Activated T-cell treated with anti-CD3 and anti-CD28 coated beads for 1 hour (primary cell): Measurements from ENCODE around the gene KHDC1L.
"Not testable (repeated sequence)": the region's sequence is repeated elsewhere in the genome, so short reads cannot be mapped to it uniquely, and the experiment has no call there.

ENCODE experiments used
- DNase-seq: peaks from one replicate; pipeline ENCODE4 v3.0.0-alpha.2; 2020; ENCODE audit warnings: low read depth

Gene KHDC1L, protein sequence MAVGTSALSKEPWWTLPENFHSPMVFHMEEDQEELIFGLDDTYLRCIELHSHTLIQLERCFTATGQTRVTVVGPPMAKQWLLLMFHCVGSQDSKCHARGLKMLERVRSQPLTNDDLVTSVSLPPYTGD

DNA sequence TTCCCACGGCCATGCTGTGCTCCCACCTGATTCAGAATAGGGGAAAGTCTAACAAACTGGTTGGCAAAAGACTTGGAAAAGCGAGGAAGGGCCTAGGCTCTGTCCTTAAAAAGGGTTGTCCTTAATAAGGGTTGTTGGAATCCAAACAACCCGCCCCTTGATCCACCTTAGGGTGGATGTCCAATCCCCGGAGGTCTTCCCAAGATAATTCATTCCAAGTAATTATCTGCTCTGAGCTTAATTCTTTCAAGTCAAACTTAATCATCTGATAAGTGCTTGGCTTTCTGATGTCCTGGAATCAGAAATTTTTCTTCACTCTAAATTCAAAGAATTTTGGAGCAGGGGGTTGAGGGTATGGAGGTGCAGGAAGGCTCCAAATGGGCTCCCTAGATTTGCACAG is at the start of gene KHDC1L:
TSS of gene KHDC1L (minus strand) at position 101 of the 400 bp plus-strand sequence. CDS start at position 13, 88 bp downstream.
- DNase-seq: no peak

DNA sequence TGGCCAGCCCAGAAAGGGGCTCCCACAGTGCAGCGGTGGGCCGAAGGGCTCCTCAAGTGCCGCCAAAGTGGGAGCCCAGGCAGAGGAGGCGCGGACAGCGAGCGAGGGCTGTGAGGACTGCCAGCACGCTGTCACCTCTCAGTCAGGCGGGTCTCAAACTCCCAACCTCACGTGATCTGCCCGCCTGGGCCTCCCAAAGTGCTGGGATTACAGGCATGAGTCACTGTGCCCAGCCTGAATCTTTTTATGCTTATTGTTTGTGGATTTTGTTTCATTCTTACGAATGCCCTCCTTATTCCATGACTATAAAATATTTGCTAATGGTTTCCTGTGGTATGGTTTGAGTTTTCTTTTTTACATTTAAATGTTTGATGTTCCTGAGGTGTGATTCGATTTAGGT is 44.0 kb upstream of the KHDC1L start:
- not testable (repeated sequence) for DNase-seq

DNA sequence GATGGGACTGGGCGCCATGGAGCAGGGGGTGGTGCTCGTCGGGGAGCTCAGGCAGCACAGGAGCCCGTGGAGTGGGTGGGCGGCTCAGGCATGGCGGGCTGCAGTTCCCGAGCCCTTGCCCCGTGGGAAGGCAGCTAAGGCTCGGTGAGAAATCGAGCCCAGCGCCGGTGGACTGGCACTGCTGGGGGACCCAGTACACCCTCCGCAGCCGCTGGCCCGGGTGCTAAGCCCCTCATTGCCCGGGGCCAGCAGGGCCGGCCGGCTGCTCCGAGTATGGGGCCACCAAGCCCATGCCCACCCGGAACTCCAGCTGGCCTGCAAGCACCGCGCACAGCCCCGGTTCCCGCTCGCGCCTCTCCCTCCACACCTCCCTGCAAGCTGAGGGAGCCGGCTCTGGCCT is 43.6 kb upstream of the KHDC1L start:
- not testable (repeated sequence) for DNase-seq

DNA sequence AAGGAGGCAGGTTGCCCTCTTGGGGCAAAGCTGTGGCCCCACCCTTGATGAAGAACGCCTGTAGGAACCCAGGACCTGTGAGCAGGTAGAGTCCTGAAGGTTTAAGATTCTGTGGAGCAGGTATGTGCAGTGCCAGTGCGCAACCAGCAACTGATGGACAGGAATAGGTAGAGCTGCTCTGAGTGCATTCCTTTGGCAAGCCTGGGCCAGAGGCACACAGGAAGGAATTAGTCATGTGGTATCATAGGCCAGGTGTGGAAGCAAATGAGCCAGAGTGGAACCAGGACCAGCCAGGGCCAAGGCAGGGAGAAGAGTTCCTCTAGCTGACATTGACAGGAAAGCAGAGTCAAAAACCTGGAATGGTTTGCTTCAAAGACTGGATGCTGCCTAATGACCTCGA is 39.1 kb upstream of the KHDC1L start:
- no peak for DNase-seq

DNA sequence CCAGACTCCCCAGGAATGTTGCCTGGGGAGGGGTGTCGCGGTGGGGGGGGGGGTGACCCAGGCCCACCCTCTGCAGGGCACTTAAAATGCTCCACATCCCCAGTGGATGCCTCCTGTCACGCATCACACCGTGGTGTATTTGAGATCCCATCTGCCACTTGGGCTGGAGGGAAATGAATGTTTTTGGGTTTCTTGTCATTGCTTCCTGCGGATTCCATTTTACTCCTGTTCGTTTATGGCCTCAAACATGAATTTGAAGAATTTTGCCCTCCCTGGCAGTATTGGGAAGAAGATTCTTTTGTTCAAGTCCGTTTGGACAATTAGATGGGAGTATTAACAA is 38.2 kb upstream of the KHDC1L start:
- DNase-seq: no peak

DNA sequence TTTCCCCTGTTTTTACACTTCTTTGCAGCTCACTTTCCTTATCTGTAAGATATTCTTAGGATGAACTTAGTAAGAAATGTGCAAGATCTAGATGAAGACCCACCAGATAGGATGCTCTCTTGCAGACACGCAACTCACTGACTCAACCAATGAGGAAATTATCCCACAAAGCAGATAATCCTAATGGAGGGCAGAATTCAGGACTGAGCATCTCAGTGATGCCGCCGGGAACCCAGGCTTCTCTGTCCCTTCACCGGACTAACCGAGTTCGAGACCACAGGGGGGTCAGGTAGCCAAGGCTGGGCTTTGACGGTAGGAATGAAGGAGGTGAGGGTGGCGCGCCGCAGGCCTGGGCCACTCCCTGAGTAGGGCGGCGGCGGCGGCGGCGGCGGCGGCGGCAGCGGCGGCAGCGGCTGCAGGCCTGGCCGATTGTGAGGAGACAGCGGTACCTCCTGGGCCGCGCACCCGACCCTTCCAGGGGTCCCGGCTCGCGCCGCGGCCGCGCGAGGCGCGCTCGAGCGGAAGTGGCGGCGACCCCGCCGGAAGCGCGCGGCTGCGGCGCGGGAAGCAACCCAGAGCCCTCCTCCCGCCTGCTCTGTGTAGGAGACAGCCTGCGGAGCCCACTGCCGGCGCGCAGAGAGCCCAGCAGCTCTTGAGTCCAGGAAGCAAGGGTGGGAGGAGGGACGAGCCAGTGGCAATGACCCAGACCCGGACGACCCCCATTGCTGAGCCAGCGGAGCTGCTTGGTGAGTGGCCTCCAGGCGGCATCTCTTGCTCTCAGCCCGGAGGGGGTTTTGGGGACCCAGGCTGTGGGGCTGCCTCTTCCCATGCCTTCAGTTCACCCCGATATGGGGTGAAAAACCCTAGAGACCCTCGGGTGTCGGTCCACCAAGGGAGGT is 37.6 kb upstream of the KHDC1L start, which contains the start of gene KHDC1:
TSS of gene KHDC1 (minus strand) at position 526 of the 899 bp plus-strand sequence. CDS start 20,679 bp downstream, outside the sequence.
- DNase-seq: peak; percentile 46

DNA sequence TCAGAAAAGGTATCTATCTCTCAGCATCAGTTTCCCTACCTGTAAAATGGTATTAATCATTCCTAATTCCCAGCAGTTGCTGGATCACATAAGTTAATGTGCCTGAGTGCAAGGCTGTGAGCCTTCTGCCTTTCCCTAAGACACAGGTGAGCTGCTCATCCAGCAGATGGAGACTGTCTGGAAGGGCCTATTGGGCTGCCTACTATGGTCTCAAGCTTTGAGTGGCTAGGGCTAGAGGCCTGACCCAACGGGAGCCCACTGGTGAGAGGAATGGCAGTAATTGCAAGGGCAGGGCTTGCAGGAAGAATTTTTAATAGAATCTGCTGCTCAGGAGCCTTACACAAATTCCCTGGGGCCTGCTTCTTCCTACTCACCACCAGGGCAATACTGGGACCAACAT is 33.4 kb upstream of the KHDC1L start:
- no peak for DNase-seq

DNA sequence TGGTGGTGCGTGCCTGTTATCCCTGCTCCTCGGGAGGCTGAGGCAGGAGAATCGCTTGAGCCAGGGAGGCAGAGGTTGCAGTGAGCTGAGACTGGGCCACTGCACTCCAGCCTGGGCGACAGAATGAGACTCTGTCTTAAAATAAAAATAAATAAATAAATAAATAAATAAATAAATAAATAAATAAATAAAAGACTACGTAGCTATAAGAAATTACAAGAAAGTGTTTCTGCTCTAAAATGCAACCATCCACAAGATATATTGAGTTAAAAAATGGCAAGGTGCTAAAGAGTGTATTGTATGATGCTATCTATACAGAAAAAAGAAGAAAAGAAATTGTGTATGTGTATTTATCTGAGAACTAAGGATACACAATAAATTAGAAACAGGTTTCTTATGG is 29.0 kb upstream of the KHDC1L start:
- DNase-seq: not testable (repeated sequence)

DNA sequence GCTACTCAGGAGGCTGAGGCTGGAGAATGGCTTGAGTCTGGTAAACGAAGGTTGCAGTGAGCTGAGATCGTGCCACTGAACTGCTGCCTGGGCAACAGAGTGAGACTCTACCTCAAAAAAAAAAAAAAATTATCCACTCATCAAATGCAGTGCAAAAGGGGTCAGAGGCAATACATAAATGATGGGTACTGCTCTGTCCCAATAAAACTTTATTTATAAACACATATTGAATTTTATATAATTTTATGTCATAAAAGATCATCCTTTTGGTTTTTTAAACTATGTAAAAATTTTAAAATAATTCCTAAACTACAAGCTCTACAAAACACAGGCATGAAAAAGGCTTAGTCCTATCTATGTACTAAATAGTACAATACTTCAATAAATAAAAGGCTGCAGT is 27.4 kb upstream of the KHDC1L start:
- no peak for DNase-seq

DNA sequence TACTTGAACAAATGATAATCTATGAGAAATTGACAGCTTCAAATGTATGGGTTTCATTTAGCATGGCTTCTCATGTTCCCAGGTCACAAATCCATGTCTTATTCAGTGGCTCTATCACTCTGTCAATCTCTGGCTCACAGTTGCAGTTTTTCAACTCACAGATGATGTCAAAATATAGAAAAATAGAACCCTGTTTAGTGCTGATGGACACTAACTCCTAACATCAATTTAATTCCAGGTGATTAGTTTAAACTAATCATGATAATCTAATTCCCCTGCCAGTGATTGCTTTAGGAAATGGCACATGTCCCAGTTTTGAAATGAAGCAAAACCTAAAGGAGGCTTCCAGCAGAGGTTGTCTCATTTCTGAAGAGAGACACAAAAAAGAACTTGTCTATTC is 24.7 kb upstream of the KHDC1L start:
- no peak for DNase-seq

DNA sequence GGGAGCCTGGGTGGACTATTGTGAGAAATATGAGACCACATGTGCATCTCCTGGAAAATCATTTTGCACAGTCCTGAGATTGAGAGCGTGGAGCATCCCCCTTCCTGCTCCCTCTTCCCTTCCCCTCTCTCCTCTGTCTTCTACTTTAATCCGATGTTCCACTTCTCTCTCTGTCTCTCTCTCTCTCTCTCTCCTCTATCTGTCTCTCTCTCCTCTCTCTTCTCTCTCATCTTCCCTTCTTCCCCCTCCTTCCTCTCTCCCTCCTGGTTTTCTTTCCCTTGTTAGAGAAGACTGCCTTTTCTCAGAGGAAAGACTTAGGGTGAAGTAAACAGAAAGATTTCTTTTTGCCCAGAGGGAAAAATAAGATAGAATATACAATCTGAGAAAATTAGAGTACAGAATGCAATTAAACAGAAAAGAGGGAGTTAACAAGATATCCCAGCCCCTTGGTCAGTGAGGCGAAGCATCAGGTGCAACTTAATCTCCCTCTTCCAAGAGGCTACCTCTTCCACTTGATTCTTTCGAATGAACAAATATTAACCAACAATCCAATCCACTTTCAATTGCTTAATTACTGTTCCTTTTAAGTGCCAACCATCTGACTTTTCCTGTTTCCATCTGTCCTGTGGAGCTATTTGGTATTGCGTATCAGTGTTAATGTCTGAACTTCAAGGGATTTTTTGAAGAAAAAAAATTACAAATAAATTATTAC is 23.1 kb upstream of the KHDC1L start:
- no peak for DNase-seq

DNA sequence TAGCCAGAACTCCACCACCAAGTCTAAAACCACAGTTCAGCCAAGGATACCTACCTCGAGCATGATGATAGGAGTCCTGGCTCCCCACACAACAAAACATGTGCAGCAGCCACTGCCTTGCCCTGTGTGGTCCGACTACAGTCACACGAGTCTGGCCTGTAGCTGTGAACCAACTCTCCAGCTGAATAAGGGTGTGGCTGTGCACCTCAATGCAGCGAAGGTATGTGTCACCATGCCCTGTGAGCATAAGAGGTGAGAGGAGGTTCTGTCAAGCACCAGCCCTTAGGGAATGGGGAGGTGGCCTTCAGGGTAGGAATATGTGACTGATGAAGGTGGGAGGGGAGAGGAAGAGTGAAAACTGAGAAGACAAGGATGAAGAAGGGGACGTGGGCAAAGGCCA is 16.7 kb upstream of the KHDC1L start:
- DNase-seq: no peak

DNA sequence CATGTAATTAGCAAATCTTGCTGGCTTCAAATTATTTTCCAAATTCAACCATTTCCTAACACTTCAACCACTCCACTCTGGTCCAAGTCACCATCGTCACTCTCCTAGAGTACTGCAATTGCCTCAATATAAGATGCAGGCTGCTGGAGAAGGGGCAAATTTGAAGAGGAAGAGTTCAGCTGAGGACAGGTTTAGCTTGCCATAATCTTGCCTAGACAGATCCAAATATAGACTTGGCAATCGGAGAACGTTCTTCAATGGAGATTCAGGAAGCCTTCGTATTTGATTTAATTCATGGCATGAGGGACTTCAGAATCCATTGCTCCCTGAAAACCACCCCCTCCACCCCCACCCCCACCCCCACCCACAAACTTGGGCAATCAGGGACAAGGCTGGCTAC is 15.4 kb upstream of the KHDC1L start:
- no peak for DNase-seq

DNA sequence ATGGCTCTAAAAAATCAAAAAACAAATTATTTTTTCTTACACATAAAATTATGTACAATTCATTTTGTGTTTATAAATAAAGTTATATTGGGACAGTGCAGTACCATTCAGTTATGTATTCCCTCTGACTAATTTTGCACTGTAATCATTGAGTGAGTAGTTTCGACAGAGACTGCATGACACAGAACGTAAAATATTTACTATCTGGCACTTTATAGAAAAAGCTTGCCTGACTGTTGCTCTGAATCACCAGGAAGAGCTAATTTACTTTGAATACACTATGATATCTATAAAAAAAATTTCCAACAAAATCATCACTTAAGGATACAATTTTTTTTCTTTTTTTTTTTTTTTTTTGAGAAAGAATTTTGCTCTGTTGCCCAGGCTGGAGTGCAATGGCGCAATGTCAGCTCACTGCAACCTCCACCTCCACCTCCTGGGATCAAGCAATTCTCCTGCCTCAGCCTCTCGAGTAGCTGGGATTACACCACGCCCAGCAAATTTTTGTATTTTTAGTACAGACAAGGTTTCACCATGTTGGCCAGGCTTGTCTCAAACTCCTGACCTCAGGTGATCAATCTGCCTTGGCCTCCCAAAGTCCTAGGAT is 11.0 kb upstream of the KHDC1L start:
- DNase-seq: no peak

DNA sequence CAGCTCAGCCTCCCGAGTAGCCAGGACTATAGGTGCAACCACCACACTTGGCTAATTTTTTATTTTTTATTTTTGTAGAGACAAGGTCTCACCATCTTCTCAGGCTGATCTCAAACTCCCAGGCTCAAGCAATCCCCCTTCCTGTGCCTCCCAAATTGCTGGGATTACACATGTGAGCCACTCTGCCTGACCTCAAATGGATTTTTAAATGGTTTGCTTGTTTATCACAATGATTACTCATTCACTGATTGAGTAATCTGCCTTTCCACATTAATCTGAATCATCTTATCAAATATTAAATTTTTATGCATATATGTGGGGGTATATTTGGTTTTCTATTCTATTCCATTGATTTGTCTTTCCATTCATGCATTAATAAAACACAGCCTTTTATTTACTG is 9.4 kb upstream of the KHDC1L start:
- DNase-seq: no peak

DNA sequence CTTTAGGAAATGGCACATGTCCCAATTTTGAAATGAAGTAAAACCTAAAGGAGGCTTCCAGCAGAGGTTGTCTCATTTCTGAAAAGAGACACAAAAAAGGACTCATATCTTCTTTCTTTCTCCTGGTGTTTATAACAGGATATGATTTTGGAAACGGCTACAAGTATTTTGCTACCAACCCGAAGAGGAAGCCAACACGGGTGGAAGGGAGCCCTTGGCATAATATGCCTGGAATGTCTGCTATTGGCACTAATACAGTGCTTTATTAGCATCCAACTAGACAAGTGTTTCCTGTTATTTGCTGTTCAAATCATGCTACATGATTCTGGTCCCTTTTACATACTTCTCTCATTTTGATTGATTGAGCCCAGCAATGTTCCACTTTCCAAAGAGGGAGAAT is 8.7 kb upstream of the KHDC1L start:
- not testable (repeated sequence) for DNase-seq

DNA sequence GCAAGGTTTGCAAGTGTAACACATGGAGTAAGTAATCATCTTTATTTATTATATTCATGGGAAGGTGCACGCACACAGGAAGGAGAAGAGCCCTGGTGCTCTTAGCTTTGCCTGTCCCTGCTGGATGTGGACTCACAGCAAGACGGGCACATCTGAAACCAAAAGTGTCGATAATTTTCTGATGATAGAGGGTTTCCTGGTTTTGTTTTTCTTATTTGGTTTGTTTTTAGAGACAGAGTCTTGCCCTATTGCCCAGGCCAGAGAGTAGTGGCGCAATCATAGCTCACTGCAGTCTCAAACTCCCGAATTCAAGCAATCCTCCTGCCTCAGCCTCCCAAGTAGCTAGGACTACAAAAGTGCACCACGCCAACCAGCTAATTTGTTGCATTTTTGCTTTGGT is 7.8 kb upstream of the KHDC1L start:
- DNase-seq: no peak

DNA sequence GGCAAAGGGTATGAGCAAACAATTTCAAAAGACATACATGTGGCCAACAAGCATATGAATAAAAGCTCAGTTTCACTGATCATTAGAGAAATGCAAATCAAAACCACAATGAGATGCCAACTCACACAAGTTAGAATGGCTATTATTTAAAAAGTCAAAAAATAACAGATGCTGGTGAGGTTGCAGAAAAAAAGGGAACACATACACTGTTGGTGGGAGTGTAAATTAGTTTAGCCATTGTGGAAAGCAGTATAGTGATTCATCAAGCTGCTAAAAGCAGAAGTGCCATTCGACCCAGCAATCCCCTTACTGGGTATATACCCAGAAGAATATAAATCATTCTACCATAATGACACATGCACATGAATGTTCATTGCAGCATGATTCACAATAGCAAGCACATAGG is 6.7 kb upstream of the KHDC1L start:
- DNase-seq: no peak

DNA sequence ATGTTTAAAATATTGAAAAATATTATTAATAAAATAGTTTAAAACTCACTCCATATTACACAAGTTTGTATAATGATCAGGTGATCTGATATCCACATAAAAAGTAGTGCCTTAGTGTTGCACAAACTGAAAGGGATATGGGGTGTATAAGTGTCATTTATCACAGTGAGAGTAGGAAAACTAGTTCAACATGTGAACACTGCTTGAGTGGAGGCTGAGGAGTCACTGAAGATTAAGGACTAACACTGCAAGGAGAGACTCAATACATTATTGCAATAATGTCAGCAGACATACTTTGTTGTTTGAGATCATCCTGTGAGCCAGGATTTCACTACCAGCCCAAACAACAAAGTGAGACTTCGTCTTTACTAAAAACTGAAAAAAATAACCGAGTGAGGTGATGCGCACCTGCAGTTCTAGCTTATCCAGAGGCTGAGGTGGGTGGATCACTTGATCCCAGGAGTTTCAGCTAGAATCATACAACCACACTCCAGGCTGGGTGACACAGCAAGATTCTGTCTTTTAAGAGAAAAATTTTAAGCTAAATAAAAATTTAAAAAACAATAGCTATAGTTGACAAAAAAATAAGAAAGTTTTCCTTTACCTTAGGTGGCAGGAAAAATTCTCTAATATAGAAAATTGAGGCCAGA is 2.4 kb upstream of the KHDC1L start:
- DNase-seq: no peak

DNA sequence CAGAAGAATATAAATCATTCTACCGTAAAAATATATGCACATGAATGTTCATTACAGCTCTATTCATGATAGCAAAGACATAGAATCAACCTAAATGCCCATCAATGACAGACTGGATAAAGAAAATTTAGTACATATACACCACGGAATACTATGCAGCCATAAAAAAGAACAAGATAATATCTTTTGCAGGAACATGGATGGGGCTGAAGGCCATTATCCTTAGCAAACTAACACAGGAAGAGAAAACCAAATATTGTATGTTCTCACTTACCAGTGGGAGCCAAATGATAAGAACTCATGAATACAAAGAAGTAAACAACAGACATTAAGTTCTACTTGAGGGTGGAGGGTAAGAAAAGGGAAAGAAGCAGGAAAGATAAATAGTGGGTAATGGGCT is 8.4 kb downstream of the KHDC1L start:
- no peak for DNase-seq

DNA sequence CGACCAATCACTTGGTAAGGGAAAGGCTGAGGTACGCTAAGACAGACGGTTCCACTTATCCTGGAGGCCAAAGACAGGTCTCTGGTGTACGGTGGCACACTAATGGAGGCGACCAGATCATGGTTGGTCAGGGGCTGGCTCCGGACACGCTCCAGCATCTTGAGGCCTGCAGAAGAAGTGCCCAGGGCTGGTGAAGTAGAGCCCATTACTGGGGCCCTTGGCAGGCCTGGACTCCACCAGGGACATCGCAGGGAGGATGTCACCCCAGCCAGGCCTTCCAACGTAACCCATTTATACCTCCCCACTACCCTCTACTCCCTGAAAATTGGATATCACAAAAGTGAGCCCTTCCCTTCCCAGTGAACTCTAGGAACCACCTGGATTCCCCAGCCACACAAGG is 16.2 kb downstream of the KHDC1L start:
- no peak for DNase-seq

DNA sequence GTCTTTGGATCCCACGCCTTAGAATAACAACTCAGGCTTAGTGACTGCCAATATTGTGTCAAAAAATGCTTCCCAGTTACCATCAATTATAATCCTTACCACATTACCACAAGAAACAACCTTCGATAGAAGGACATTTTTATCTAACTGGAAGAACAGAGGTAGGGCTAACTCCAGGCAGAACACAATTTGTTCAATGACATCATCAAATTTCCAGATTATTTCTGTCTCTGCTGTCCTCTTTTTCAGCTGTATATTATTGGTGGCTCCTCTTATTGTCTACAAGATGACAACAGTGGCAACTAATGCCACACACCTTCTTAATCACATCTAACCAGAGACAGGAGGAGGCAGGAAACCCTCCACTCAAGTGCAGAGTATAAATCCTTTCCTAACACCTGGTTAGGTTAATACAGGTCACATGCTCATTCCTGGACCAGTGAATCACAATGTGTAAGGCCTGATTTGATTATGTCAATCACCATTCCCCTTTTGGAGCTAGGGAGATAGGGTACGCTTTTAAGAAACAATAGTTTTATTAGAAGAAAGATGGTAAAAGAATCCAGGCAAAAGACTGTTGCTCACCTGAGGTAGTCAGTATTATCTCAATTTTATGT is 18.0 kb downstream of the KHDC1L start:
- no peak for DNase-seq
